Coronary artery (tissue), 2 donors: Measurements from ENCODE around the gene UTP25.
A peak's percentile ranks its signal among the peaks of the same experiment; 100 is the strongest.

Experiments used
- DNase-seq: peaks from one replicate; pipeline ENCODE4 v3.0.0-alpha.2; 2017; ENCODE audit warnings: low spot score
- H3K27ac ChIP-seq, 2 donors: fragments of 200-600 bp; sonication (generic); one replicate each; pipeline ENCODE4 v1.5.1; 2016 to 2019
- H3K4me3 ChIP-seq: fragments of 200-600 bp; sonication (generic); 2 replicates; pipeline ENCODE4 v1.5.1; 2016; ENCODE audit warnings: mild to moderate bottlenecking, moderate library complexity
- TF ChIP-seq, protein P1 (sequence below): fragments of 200-600 bp; sonication (generic); IDR thresholded peaks from one replicate; pipeline ENCODE4 v1.5.1; 2019; ENCODE audit warnings: antibody characterized with exemption

UTP25 gene

GRCh38 chr1:209839875-209840546, 12.2 kb downstream of the UTP25 start:
- Histone ChIP-seq H3K27ac (peak overlapping the region; percentile 19 to 83), H3K4me3 (no peak overlapping the region)
- no peak for DNase-seq
- TF ChIP-seq, protein P1, sequence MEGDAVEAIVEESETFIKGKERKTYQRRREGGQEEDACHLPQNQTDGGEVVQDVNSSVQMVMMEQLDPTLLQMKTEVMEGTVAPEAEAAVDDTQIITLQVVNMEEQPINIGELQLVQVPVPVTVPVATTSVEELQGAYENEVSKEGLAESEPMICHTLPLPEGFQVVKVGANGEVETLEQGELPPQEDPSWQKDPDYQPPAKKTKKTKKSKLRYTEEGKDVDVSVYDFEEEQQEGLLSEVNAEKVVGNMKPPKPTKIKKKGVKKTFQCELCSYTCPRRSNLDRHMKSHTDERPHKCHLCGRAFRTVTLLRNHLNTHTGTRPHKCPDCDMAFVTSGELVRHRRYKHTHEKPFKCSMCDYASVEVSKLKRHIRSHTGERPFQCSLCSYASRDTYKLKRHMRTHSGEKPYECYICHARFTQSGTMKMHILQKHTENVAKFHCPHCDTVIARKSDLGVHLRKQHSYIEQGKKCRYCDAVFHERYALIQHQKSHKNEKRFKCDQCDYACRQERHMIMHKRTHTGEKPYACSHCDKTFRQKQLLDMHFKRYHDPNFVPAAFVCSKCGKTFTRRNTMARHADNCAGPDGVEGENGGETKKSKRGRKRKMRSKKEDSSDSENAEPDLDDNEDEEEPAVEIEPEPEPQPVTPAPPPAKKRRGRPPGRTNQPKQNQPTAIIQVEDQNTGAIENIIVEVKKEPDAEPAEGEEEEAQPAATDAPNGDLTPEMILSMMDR = no peak

GRCh38 chr1:209840611-209841010, 12.8 kb downstream of the UTP25 start:
- no peak for DNase-seq
- peak overlapping the region; percentile 18 to 83 for H3K27ac ChIP-seq

GRCh38 chr1:209844695-209845407, 17.1 kb downstream of the UTP25 start:
- TF ChIP-seq, protein P1 = no peak
- Histone ChIP-seq H3K27ac (no peak overlapping the region), H3K4me3 (no peak overlapping the region)
- DNase-seq = no peak

More at GRCh38 chr1:209840611-209841010, 12.8 kb downstream of the UTP25 start:
- TF ChIP-seq, protein P1 = no peak
- peak overlapping the region; percentile 26 for H3K4me3 ChIP-seq

- no peak overlapping the region for H3K27ac ChIP-seq
- no peak overlapping the region for H3K4me3 ChIP-seq
- no peak for DNase-seq
- TF ChIP-seq, protein P1 = no peak
Measured at GRCh38 chr1:209845408-209845725, 17.6 kb downstream of the UTP25 start.

GRCh38 chr1:209849388-209849787, 21.6 kb downstream of the UTP25 start:
- TF ChIP-seq, protein P1 = no peak
- no peak for DNase-seq
- no peak overlapping the region for H3K4me3 ChIP-seq
- no peak overlapping the region for H3K27ac ChIP-seq

GRCh38 chr1:209850342-209850979, 22.7 kb downstream of the UTP25 start:
- H3K4me3 ChIP-seq = no peak overlapping the region
- TF ChIP-seq, protein P1 = no peak
- DNase-seq = no peak
- no peak overlapping the region for H3K27ac ChIP-seq
